ENCODE results near the gene UNC5C. TPM values are rescaled to one million over a fixed set of nuclear protein-coding genes. Genes with fewer than 3 reads are reported as not detected.

Gene UNC5C
- total and polyA plus RNA-seq, 2 of the 8 experiments (the other 6 are each of a cell fraction or from before 2014, with no cell fraction given) = 0.30 to 1.3 TPM

- H3K23me2 ChIP-seq (ENCODE audit: low read depth, low read length) = no peaks in the 10 kb centered on the region
- no peaks in the 10 kb centered on the region for H3K79me2 ChIP-seq (ENCODE audit: control insufficient read depth in 1 of 2, insufficient read depth in 2 of 2, low read length in 2 of 2)
- no peak overlapping the region for H3K23ac ChIP-seq (ENCODE audit: insufficient read length)
- H3K27ac ChIP-seq (ENCODE audit: low read depth, low read length) = no peak overlapping the region
- H4K5ac ChIP-seq (ENCODE audit: insufficient read length, low read depth, low read length) = no peak overlapping the region
- no peak overlapping the region for H3K9ac ChIP-seq (replicated peaks in 1 of 4; ENCODE audit: extremely low read depth in 1 of 4, low read depth in 3 of 4, low read length in 3 of 4)
- no peaks in the 10 kb centered on the region for H3K27me3 ChIP-seq (replicated peaks in 1 of 4; ENCODE audit: control insufficient read depth in 3 of 4, extremely low read depth in 1 of 4, insufficient read depth in 3 of 4, low read length in 3 of 4)
- H4K20me1 ChIP-seq (replicated peaks in 1 of 2; ENCODE audit: control insufficient read depth in 1 of 2, insufficient read depth in 2 of 2, low read length in 2 of 2) = no peaks in the 10 kb centered on the region
- no peak for DNase-seq (ENCODE audit: low read depth in 1 of 2, low spot score in 2 of 2)
- no peak overlapping the region for H3K14ac ChIP-seq (ENCODE audit: insufficient read length)
- no peak overlapping the region for H4K8ac ChIP-seq (ENCODE audit: extremely low read depth, insufficient read depth, low read length)
- H3K79me1 ChIP-seq (ENCODE audit: low read depth, low read length) = no peaks in the 10 kb centered on the region
- no peak overlapping the region for H3K18ac ChIP-seq (ENCODE audit: extremely low read depth, low read length)
- H2AK5ac ChIP-seq (ENCODE audit: low read depth, low read length) = no peak overlapping the region
- H3K4ac ChIP-seq (replicated peaks; ENCODE audit: insufficient read length, low read depth, low read length) = no peak overlapping the region
- no peak overlapping the region for H2BK12ac ChIP-seq (ENCODE audit: low read depth, low read length)
- H3K56ac ChIP-seq (replicated peaks; ENCODE audit: insufficient read length, low read depth, low read length) = no peak overlapping the region
- no peak overlapping the region for H3K4me3 ChIP-seq (ENCODE audit: extremely low read depth in 1 of 4, insufficient read depth in 2 of 4, low read depth in 3 of 4, low read length in 4 of 4)
- CTCF ChIA-PET (ENCODE audit: partially characterized antibody) = interaction anchor here (1.3 kb wide), 1 partner anchor 8 kb away, joined by 3 read pairs; no protein-coding TSS in a partner anchor
- H4K91ac ChIP-seq (replicated peaks; ENCODE audit: insufficient read length, low read length) = no peak overlapping the region
- H2AFZ ChIP-seq (ENCODE audit: low read length) = no peak overlapping the region
- no peak for TF ChIP-seq EP300 (IDR thresholded peaks at IDR 0.05; ENCODE audit: borderline replicate concordance in 1 of 2, low read depth in 2 of 2, low read length in 2 of 2)
- no peak for TF ChIP-seq POLR2AphosphoS5 (IDR thresholded peaks at IDR 0.05; ENCODE audit: low read depth, low read length)
- TF ChIP-seq SIX5 (IDR thresholded peaks at IDR 0.05; ENCODE audit: low read depth, low read length) = no peak
- TF ChIP-seq RBBP5 (IDR thresholded peaks at IDR 0.05; ENCODE audit: borderline replicate concordance, low read depth, low read length) = no peak
- TF ChIP-seq RNF2 (IDR thresholded peaks at IDR 0.05; ENCODE audit: borderline replicate concordance, low read depth, low read length, missing control alignments, poor library complexity, severe bottlenecking) = no peak
- TF ChIP-seq, protein P1, sequence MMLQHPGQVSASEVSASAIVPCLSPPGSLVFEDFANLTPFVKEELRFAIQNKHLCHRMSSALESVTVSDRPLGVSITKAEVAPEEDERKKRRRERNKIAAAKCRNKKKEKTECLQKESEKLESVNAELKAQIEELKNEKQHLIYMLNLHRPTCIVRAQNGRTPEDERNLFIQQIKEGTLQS (IDR thresholded peaks at IDR 0.05; ENCODE audit: insufficient read depth, low read depth, low read length) = no peak
- TF ChIP-seq CHD2 (IDR thresholded peaks at IDR 0.05; ENCODE audit: low read length) = no peak
- TF ChIP-seq EGR1 (IDR thresholded peaks at IDR 0.05; ENCODE audit: borderline replicate concordance, low read depth, low read length) = no peak
- no peaks in the 10 kb centered on the region for H3K9me3 ChIP-seq (ENCODE audit: insufficient read depth in 2 of 2, low read depth in 1 of 2, low read length in 1 of 2)
- no peak overlapping the region for H2BK120ac ChIP-seq (replicated peaks; ENCODE audit: low read depth, low read length)
- WGBS, 2 experiments (ENCODE audit: extremely low coverage in 1 of 2, insufficient coverage in 1 of 2, insufficient read length in 1 of 2, insufficient replicate concordance in 2 of 2, low coverage in 1 of 2, low lambda C conversion rate in 2 of 2, missing lambda C conversion rate in 1 of 2) = 93% methylated on average over 1 of the region's 1 CpG; no CpG with 5 or more reads in 1 of the 2 experiments
- POLR2A ChIA-PET (ENCODE audit: partially characterized antibody) = no interaction called here
- no peak overlapping the region for H2BK20ac ChIP-seq (ENCODE audit: low read length)
- no peaks in the 10 kb centered on the region for H3K36me3 ChIP-seq (ENCODE audit: control insufficient read depth in 2 of 4, insufficient read depth in 4 of 4, low read length in 3 of 4)
- H3K4me1 ChIP-seq (replicated peaks in 1 of 4; ENCODE audit: control insufficient read depth in 3 of 4, insufficient read depth in 4 of 4, low read length in 3 of 4) = no peaks in the 10 kb centered on the region
- no peak overlapping the region for H2BK15ac ChIP-seq (ENCODE audit: low read length)
- H3K4me2 ChIP-seq (ENCODE audit: insufficient read depth in 1 of 2, low read depth in 2 of 2, low read length in 2 of 2) = no peak overlapping the region
- no peak for FAIRE-seq
- no peak overlapping the region for H2BK5ac ChIP-seq (ENCODE audit: low read depth, low read length)
Measured at GRCh38 chr4:95355021-95355420, 193.8 kb downstream of the UNC5C start.
